Hindlimb muscle (tissue), 1 donor: ENCODE measurements around the gene MAP4K4. TPM values are rescaled to one million over a fixed set of nuclear protein-coding genes. Genes with fewer than 3 reads are reported as not detected.
A peak's percentile ranks its signal among the peaks of the same experiment; 100 is the strongest.

Experiments used
- DNase-seq: peaks from one replicate; pipeline ENCODE4 v3.0.0-alpha.2; 2013
- polyA plus RNA-seq: library from polyadenylated mRNA; unstranded; fragments of 120-200 nt; gene quantifications from one replicate; pipeline ENCODE4 v1.2.1, GENCODE V29; 2013; ENCODE audit not compliant: insufficient read length

The MAP4K4 gene
- polyA plus RNA-seq, 1 donor = 152 TPM

DNA sequence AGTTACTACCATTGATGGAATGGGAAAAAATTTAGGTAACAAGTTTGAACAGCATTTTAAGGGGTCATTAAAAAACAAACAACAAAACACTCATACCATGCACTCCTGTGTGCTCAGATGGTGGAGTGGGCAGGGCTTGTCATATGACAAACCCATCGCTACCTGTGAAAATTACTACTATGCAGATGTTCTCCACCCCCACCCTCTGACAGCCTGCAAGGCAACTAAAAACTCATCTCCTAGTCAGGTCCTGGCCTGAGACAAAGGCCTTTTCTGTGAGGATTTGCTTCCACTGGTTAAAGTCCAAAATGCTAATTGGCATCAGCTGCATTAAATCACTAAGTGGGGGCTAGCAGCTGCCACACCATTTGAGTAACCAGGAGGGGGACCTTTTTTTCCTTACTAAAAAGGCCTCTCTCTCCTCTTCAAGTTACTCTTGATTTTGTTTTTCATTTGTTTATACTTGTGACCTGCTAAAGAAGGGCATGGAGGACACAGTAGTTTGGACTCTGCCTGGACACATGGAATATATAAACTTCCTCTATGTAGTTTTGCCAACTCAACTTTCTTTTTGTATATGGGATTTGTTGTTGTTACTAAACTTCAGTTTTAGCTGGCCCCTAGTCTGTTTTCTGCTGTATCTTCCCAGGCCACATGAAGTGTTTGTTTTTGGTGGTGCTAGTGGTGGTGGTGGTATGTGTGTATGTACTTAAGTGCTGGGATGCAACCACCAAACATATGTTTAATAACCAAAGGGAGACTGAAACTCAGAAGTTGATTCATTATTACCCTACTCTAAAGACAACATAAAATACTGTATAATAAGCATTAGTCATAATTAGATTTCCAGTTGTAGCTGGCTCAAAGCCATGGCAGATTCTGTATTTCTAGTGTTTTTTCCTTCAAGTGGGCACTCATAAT is 121.3 kb downstream of the MAP4K4 start:
- peak; percentile 37 for DNase-seq

DNA sequence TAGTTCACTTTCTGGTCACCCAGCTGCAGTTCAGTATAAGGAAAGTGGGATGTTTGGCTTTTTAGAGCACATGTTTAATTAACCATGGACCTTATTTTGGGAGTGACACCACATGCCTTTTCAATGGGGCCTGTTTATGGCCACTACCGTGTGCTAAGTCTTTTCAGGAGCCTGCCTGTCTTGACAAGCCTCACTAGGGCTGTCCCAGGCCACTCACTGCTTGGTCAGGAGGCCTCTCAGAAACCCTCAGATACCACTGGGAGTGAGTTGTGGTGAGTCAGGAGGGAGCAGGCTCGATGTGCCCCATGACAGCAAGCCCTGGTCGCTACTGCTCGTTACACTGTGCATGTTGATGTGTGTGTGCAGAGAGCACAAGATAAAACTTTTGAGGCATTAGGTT is 123.0 kb downstream of the MAP4K4 start:
- no peak for DNase-seq

GRCh38 chr2:101821059-101821805 is 123.7 kb downstream of the MAP4K4 start:
- no peak for DNase-seq

DNA sequence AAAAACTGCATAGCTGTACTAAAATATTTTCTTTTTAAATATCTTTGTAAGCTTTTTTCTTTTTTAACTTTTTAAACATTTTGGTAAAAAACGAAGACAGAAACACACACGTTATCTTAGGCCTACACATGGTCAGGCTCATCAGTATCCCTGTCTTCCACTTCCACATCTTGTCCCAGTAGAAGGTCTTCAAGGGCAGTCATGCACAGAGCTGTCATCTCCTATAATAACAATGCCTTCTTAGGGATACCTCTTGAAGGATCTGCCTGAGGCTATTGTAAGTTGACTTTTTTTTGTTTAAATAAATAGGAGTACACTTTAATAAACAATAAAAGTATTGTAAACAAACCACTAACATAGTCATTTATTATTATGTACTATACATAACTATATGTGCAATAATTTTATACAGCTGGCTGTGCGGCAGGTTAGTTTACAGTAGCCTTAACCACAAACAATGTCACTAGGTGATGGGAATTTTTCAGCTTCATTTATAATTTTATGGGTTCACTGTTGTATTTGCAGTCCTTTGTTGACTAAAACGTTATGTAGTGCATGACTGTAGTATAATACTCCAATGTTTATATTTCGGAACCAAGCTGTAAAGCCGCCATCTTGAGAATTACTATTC is 124.4 kb downstream of the MAP4K4 start:
- no peak for DNase-seq

DNA sequence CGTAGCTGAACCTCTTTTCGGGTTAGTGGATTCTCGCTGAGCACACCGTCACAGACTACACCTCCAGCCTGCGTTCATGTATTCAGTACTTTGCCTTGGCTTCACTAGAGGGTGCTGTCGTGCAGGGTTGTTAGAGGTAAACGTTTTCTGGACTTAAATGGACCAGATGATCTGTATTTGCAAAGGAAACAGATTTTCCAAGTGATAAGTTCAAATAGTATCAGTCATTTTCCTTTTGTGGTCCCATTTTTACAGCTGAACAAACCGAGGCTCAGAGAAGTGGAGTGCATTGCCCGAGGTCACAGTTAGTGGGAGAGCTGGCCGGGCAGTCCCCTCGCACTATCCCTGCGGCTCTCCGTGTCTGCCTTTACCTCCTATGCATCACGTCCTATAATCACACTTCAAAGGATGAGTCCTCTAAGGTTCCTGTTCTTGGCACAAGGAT is 125.9 kb downstream of the MAP4K4 start:
- DNase-seq = no peak

DNA sequence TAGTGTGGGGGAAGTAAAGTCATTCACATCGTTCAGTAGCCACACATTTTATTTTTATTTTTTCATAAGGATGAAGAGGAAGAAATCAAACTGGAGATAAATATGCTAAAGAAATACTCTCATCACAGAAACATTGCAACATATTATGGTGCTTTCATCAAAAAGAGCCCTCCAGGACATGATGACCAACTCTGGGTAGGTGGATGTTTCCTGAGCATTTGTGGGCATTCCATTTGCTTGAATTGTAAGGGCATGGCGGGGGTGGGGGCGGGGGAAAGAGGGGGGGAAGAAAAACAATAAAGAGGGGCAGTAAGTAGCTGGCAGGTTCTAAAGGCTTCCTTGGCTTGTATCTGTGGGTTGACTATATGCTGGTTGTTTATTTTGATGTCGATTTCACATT is 126.4 kb downstream of the MAP4K4 start:
- no peak for DNase-seq

DNA sequence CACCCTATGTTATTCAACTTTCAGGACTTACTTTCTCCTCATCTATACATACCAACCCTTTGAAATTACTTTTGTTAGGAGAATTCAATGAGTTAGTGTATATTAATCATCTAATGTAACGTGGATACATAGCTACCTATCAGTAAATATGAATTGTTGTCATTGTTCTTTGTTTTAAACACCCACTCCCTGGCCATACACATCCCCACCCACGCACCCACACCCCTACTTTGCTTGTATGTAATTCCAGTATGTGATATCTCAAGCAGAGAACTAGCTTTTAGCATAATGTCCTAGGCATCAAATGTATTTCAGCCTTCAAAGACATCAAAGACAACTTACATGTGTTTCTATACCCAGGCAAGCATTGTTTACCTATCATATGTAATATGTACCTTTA is 129.2 kb downstream of the MAP4K4 start:
- no peak for DNase-seq

GRCh38 chr2:101827246-101827645 is 129.7 kb downstream of the MAP4K4 start:
- DNase-seq = no peak

DNA sequence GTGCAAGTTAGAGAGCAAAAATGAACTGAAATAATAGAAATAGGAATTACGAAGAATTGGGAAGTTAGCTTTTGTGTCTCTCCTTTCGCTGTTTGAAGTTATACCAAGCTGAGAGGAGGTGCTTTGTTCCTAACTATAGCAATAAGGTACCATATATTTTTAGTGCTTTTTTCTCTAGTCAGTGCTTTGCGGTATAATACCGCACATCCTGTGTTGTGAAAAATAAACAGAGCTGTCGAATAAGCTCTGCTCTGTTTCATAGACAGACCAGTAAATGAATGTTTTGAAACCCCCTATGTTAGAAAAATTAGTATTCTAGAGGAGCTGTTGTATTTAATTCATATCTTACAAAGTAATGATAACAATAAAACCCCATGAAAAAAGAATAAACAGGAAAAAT is 130.8 kb downstream of the MAP4K4 start:
- DNase-seq = no peak

- DNase-seq = no peak
Observed at GRCh38 chr2:101828673-101829334, 131.3 kb downstream of the MAP4K4 start.

- no peak for DNase-seq
Observed at GRCh38 chr2:101829429-101829828, 131.9 kb downstream of the MAP4K4 start.

DNA sequence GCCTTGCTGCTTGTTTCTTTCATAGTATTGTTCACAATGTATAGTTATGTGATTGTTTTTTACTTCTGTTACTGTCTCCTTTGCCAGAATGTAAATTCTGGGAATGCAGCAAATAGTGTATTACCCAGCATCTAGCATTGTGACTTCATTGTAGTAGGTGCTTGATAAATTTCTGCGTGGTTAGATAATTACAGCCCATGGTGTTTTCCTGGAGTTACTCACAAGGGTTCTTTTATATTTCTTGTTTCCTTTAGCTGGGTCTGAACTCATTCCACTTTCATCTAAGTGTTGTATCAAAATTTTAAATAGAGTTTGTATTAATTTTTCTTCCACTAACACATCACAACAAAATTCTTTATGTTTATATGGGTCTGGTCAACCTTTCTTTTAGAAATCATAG is 132.6 kb downstream of the MAP4K4 start:
- no peak for DNase-seq

- DNase-seq = no peak
Observed at GRCh38 chr2:101830555-101830954, 133.0 kb downstream of the MAP4K4 start.

- peak; percentile 74 for DNase-seq
Observed at GRCh38 chr2:101831351-101831865, 133.9 kb downstream of the MAP4K4 start.

GRCh38 chr2:101832114-101832513 is 134.6 kb downstream of the MAP4K4 start:
- DNase-seq = no peak

GRCh38 chr2:101833890-101834523 is 136.5 kb downstream of the MAP4K4 start:
- DNase-seq = no peak

- DNase-seq = no peak
Observed at GRCh38 chr2:101837354-101837753, 139.8 kb downstream of the MAP4K4 start.

- no peak for DNase-seq
Observed at GRCh38 chr2:101841679-101842327, 144.3 kb downstream of the MAP4K4 start.

GRCh38 chr2:101842471-101842870 is 145.0 kb downstream of the MAP4K4 start:
- DNase-seq = no peak

DNA sequence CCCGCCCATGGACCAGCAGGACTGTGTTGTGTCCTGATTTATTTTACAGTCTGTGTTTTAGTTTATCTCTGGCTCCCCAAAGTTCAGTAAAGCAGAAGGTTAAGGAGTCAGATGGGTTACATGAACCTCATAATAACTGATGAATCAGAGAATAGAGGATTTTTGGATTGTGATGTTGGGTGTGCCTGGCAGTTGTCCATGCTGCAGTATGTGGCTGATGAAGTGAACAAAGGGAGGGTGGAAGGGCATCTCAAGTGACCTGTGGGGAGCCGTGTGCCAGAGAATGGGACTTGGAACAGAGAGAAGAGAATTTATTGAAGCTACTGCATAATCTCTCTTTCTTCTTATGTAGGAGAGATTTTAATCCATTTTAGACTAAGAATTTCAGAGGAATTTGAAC is 145.5 kb downstream of the MAP4K4 start:
- no peak for DNase-seq

DNA sequence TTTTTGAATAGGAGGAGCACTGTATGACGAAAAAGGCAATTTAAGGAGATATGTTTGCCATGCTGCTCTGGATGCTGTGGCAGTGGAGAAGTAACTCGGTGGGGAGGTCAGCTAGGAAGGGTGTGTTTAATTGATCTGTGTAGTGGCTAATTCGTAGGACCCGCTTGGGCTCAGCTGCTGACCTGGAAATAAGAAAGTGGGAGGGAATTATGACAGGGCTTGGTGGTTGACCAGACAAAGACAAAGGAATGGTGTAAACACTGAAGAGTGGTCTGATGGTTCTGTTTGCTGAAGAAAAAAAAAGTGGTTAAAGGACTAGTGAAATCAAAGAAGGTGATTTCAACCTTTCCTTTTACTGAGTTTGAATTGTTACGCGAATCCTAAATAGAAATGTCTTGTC is 146.0 kb downstream of the MAP4K4 start:
- no peak for DNase-seq
